ENCODE data around the gene KDM4E.

Gene KDM4E

DNA sequence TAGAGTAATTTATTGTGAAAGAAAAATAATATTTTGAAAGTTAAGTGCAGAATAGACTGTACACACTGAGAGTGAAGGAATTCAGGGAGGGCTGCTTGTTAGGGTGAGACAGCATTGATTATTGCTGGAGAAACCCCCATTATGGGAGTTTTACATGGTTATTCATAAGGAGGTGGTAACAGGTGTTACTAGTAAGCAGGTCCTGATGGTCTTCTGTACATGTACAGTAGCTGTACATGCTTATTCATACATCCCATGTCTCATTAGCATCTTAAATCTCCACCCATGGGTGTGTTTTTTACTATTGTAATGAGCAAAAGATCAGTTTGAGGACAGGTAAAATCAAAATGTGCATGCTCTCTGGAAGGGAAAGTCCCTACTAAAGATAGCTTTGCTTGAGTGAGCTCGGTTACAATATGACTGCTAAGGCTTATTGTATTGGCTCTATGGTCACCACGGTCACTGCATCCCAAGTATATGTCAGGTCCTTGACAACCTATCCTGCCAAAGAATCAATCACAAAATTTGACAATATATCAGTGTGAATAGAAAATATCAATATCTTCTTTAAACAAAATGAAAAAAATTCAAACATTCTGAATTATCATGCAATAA is 30.3 kb downstream of the KDM4E start:
- Histone ChIP-seq H3K27ac (ENCODE audit: extremely low read depth, low read depth, low read length) (no peak overlapping the region), H3K4me3 (ENCODE audit: low read depth, low read length) (no peak overlapping the region), H3K9me3 (ENCODE audit: control insufficient read depth, insufficient read depth, low read depth, low read length) (no peaks in the 10 kb centered on the region), H3K36me3 (ENCODE audit: control insufficient read depth in 2 of 2, insufficient read depth in 1 of 2, low read length in 2 of 2) (no peaks in the 10 kb centered on the region), H3K4me1 (ENCODE audit: control insufficient read depth, insufficient read depth, low read length) (no peaks in the 10 kb centered on the region)
- TF ChIP-seq ZNF133 (tag by site-specific recombination; IDR thresholded peaks at IDR 0.05) (no peak), ZNF48 (tag by site-specific recombination; IDR thresholded peaks at IDR 0.05) (no peak), ZNF558 (tag by site-specific recombination; IDR thresholded peaks at IDR 0.05) (no peak)
- TF ChIP-seq, protein P1, sequence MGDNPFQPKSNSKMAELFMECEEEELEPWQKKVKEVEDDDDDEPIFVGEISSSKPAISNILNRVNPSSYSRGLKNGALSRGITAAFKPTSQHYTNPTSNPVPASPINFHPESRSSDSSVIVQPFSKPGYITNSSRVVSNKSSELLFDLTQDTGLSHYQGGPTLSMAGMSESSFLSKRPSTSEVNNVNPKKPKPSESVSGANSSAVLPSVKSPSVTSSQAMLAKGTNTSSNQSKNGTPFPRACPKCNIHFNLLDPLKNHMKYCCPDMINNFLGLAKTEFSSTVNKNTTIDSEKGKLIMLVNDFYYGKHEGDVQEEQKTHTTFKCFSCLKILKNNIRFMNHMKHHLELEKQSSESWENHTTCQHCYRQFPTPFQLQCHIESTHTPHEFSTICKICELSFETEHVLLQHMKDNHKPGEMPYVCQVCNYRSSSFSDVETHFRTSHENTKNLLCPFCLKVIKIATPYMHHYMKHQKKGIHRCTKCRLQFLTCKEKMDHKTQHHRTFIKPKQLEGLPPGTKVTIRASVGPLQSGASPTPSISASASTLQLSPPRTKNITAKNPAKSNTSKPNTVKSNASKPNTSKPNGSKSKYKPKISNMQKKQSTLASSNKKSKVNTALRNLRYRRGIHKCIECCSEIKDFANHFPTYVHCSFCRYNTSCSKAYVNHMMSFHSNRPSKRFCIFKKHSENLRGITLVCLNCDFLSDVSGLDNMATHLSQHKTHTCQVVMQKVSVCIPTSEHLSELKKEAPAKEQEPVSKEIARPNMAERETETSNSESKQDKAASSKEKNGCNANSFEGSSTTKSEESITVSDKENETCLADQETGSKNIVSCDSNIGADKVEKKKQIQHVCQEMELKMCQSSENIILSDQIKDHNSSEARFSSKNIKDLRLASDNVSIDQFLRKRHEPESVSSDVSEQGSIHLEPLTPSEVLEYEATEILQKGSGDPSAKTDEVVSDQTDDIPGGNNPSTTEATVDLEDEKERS (tag by site-specific recombination; IDR thresholded peaks at IDR 0.05) = no peak
- TF ChIP-seq, protein P2, sequence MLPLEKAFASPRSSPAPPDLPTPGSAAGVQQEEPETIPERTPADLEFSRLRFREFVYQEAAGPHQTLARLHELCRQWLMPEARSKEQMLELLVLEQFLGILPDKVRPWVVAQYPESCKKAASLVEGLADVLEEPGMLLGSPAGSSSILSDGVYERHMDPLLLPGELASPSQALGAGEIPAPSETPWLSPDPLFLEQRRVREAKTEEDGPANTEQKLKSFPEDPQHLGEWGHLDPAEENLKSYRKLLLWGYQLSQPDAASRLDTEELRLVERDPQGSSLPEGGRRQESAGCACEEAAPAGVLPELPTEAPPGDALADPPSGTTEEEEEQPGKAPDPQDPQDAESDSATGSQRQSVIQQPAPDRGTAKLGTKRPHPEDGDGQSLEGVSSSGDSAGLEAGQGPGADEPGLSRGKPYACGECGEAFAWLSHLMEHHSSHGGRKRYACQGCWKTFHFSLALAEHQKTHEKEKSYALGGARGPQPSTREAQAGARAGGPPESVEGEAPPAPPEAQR (tag by site-specific recombination; IDR thresholded peaks at IDR 0.05) = no peak
- POLR2A ChIA-PET = no interaction called here
- CTCF ChIA-PET = interaction anchor here (0.6 to 2.3 kb wide), 2 partner anchors 13 to 78 kb away, joined by 3 to 14 read pairs; partner anchors contain the start of gene SRSF8

DNA sequence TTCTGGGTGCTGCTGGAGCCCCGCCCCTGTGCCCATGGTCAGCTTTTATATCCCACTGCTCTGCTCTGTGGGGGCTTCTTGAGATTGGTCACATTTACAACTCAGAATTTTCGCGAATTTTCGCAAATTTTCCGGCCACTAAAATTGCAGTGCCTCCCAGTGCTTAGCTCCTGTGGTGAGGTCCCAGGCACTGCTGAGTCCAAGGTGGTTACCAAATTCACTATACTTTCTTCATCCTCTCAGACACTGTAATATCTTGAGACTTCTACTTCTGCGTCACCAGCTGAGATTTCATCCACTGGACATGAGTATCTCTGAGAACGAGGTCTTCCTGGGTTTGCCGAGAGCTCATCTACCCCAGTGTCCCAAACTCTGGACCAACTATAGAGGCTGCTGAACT is 32.9 kb downstream of the KDM4E start:
- ChIA-PET POLR2A (no interaction called here), CTCF (no interaction called here)
- no peaks in the 10 kb centered on the region for H3K9me3 ChIP-seq (ENCODE audit: control insufficient read depth, insufficient read depth, low read depth, low read length)
- TF ChIP-seq ZNF433 (tag by site-specific recombination; IDR thresholded peaks at IDR 0.05; ENCODE audit: low read depth) = no peak
- TF ChIP-seq ZNF341 (tag by site-specific recombination; IDR thresholded peaks at IDR 0.05; ENCODE audit: low read depth) = no peak
- no peak for TF ChIP-seq ZNF211 (tag by site-specific recombination; IDR thresholded peaks at IDR 0.05; ENCODE audit: low read depth)
- no peak for TF ChIP-seq ZNF830 (tag by site-specific recombination; IDR thresholded peaks at IDR 0.05; ENCODE audit: low read depth)
- TF ChIP-seq, protein P3, sequence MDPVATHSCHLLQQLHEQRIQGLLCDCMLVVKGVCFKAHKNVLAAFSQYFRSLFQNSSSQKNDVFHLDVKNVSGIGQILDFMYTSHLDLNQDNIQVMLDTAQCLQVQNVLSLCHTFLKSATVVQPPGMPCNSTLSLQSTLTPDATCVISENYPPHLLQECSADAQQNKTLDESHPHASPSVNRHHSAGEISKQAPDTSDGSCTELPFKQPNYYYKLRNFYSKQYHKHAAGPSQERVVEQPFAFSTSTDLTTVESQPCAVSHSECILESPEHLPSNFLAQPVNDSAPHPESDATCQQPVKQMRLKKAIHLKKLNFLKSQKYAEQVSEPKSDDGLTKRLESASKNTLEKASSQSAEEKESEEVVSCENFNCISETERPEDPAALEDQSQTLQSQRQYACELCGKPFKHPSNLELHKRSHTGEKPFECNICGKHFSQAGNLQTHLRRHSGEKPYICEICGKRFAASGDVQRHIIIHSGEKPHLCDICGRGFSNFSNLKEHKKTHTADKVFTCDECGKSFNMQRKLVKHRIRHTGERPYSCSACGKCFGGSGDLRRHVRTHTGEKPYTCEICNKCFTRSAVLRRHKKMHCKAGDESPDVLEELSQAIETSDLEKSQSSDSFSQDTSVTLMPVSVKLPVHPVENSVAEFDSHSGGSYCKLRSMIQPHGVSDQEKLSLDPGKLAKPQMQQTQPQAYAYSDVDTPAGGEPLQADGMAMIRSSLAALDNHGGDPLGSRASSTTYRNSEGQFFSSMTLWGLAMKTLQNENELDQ (tag by site-specific recombination; IDR thresholded peaks at IDR 0.05; ENCODE audit: low read depth) = no peak
- TF ChIP-seq, protein P4, sequence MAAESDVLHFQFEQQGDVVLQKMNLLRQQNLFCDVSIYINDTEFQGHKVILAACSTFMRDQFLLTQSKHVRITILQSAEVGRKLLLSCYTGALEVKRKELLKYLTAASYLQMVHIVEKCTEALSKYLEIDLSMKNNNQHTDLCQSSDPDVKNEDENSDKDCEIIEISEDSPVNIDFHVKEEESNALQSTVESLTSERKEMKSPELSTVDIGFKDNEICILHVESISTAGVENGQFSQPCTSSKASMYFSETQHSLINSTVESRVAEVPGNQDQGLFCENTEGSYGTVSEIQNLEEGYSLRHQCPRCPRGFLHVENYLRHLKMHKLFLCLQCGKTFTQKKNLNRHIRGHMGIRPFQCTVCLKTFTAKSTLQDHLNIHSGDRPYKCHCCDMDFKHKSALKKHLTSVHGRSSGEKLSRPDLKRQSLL (tag by site-specific recombination; IDR thresholded peaks at IDR 0.05) = no peak
- no peak for TF ChIP-seq ZNF596 (tag by site-specific recombination; IDR thresholded peaks at IDR 0.05)
- TF ChIP-seq KLF8 (tag by site-specific recombination; IDR thresholded peaks at IDR 0.05) = no peak
- no peak for TF ChIP-seq ZNF133 (tag by site-specific recombination; IDR thresholded peaks at IDR 0.05)
- no peak for TF ChIP-seq GLIS2 (tag by site-specific recombination; IDR thresholded peaks at IDR 0.05)
- no peak for TF ChIP-seq ZNF132 (tag by site-specific recombination; IDR thresholded peaks at IDR 0.05; ENCODE audit: borderline replicate concordance)
- no peak for TF ChIP-seq HOXD13 (CRISPR knock-in tag; IDR thresholded peaks at IDR 0.05; ENCODE audit: borderline replicate concordance)
- TF ChIP-seq ZNF175 (tag by site-specific recombination; IDR thresholded peaks at IDR 0.05) = no peak
- TF ChIP-seq, protein P5, sequence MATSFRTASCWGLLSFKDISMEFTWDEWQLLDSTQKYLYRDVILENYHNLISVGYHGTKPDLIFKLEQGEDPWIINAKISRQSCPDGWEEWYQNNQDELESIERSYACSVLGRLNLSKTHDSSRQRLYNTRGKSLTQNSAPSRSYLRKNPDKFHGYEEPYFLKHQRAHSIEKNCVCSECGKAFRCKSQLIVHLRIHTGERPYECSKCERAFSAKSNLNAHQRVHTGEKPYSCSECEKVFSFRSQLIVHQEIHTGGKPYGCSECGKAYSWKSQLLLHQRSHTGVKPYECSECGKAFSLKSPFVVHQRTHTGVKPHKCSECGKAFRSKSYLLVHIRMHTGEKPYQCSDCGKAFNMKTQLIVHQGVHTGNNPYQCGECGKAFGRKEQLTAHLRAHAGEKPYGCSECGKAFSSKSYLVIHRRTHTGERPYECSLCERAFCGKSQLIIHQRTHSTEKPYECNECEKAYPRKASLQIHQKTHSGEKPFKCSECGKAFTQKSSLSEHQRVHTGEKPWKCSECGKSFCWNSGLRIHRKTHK (tag by site-specific recombination; IDR thresholded peaks at IDR 0.05) = no peak
- no peak for TF ChIP-seq ZNF837 (tag by site-specific recombination; IDR thresholded peaks at IDR 0.05)
- TF ChIP-seq, protein P6, sequence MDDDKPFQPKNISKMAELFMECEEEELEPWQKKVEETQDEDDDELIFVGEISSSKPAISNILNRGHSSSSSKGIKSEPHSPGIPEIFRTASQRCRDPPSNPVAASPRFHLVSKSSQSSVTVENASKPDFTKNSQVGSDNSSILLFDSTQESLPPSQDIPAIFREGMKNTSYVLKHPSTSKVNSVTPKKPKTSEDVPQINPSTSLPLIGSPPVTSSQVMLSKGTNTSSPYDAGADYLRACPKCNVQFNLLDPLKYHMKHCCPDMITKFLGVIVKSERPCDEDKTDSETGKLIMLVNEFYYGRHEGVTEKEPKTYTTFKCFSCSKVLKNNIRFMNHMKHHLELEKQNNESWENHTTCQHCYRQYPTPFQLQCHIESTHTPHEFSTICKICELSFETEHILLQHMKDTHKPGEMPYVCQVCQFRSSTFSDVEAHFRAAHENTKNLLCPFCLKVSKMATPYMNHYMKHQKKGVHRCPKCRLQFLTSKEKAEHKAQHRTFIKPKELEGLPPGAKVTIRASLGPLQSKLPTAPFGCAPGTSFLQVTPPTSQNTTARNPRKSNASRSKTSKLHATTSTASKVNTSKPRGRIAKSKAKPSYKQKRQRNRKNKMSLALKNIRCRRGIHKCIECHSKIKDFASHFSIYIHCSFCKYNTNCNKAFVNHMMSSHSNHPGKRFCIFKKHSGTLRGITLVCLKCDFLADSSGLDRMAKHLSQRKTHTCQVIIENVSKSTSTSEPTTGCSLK (tag by site-specific recombination; IDR thresholded peaks at IDR 0.05) = no peak
- H3K4me1 ChIP-seq (ENCODE audit: control insufficient read depth, insufficient read depth, low read length) = no peaks in the 10 kb centered on the region
- no peaks in the 10 kb centered on the region for H3K36me3 ChIP-seq (ENCODE audit: control insufficient read depth in 2 of 2, insufficient read depth in 1 of 2, low read length in 2 of 2)
- no peak overlapping the region for H3K4me3 ChIP-seq (ENCODE audit: low read depth, low read length)
- no peak overlapping the region for H3K27ac ChIP-seq (ENCODE audit: extremely low read depth, low read depth, low read length)
